Measurements from ENCODE around the gene CNN2. TPM values are rescaled to one million over a fixed set of nuclear protein-coding genes. Genes with fewer than 3 reads are reported as not detected.

The CNN2 gene
- total and polyA plus RNA-seq, 8 donors: 133 to 259 (median 180) TPM

DNA sequence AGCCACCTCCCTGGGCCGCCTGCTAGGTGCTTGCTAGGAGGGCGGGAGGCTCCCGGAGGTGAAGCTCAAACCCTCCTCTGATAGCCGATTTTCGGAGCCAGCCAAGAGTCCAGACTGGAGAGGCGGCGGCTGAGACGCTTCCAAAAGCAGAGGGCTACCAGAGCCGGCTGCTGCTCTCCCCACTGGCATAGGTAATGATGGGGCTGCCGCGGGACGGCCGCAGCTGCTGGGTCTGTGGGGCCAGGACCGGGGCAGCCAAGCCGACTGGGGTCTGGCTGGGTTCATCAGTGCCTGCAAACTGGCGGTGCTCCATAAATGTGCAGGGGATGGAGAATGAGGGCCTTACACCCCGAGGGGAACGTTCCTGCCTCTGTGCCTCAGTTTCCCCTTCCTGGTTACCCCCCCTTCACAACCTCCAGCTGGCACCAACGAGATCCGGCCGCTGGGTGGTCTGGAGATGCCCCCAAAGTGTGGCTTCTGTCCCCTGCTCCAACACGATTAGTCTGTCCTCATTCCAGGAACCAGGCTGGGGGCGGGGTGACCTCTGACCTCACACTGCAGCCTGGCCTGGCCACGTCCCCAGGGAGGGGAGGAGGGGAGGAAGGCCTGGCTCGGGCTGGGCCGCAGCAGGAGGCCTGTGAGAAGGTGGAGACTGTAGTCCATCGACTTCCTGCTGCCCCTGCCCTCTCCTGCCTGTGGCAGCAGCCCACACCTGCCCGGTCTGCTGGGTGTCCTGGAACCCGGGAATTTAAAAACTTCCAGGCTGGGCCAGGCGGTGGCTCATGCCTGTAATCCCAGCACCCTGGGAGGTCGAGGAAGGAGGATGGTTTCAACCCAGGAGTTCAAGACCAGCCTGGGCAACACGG is 46.0 kb upstream of the CNN2 start:
- ATAC-seq: no peak
- Histone ChIP-seq H3K27ac (no peak overlapping the region), H3K9me3 (no peaks in the 10 kb centered on the region), H3K4me1 (peaks cover 7 to 33% of the 10 kb centered on the region in 2 donors), H3K36me3 (no peaks in the 10 kb centered on the region), H3K27me3 (no peaks in the 10 kb centered on the region), H3K4me3 (no peak overlapping the region)
- DNase-seq: peak in 1 of 4 donors; percentile 78
- intact Hi-C loops (cut with DNase I): loop anchor here (5.0 to 10.0 kb wide), 2 partner anchors 58 to 206 kb away; no protein-coding TSS in a partner anchor
- TF ChIP-seq, protein P1, sequence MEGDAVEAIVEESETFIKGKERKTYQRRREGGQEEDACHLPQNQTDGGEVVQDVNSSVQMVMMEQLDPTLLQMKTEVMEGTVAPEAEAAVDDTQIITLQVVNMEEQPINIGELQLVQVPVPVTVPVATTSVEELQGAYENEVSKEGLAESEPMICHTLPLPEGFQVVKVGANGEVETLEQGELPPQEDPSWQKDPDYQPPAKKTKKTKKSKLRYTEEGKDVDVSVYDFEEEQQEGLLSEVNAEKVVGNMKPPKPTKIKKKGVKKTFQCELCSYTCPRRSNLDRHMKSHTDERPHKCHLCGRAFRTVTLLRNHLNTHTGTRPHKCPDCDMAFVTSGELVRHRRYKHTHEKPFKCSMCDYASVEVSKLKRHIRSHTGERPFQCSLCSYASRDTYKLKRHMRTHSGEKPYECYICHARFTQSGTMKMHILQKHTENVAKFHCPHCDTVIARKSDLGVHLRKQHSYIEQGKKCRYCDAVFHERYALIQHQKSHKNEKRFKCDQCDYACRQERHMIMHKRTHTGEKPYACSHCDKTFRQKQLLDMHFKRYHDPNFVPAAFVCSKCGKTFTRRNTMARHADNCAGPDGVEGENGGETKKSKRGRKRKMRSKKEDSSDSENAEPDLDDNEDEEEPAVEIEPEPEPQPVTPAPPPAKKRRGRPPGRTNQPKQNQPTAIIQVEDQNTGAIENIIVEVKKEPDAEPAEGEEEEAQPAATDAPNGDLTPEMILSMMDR (IDR thresholded peaks at IDR 0.05): no peak

DNA sequence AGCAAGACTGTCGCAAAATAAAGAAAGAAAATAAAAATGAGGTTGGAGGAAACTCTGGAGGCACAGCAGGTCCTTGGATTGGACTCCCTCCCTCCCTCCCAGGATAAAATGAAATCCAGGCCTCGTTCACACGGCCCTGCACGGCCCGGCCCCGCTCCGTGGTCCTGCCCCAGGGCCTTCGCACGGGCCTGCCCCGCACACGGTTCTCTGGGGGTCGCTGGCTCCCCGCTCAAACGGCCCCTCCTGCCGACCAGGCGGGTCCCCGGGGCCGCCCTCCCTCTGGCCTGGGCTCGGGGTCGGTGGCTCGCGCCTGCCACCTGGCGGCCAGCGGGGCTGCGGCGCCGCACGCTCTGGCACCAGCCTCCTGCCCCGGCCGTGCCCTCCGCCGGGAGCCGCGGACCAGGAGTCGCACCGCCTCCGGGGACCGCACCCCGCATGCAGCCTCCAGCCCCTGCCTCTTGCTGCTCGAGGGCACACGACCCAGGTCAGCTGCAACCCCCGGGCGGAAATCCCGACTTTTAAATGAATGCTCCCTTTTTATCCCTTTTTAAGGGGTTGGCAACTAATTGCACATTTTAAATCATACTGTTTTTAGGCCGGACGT is 43.7 kb upstream of the CNN2 start:
- intact Hi-C loops (cut with DNase I): loop anchor here (2.0 to 10.0 kb wide), 3 partner anchors 56 to 208 kb away; partner anchors contain the start of gene ARID3A (in 1 of the 2)

GRCh38 chr19:984165-984967 is 42.0 kb upstream of the CNN2 start, which contains the start of gene WDR18:
WDR18 (plus strand) TSS chr19:984345; CDS start chr19:984354, 9 bp downstream.
- Histone ChIP-seq H3K4me1 (peaks cover 7 to 39% of the 10 kb centered on the region in 2 donors), H3K27me3 (no peaks in the 10 kb centered on the region), H3K9me3 (no peaks in the 10 kb centered on the region), H3K27ac (peak within 1 kb of the TSS; percentile 70 to 77), H3K36me3 (peaks cover 0 to 29% of the 10 kb centered on the region in 2 donors), H3K4me3 (peak within 1 kb of the TSS; percentile 77 to 91)
- intact Hi-C loops (cut with DNase I): loop anchor here (5.0 to 10.0 kb wide), 2 partner anchors 62 to 210 kb away; no protein-coding TSS in a partner anchor
- peak; percentile 96 for ATAC-seq
- peak; percentile 87 to 99 (median 94) for DNase-seq
- TF ChIP-seq, protein P1 (IDR thresholded peaks at IDR 0.05): peak in 1 of 2 donors; percentile 56

More for the DNA sequence above, 43.7 kb upstream of the CNN2 start:
- Histone ChIP-seq H3K4me1 (peaks cover 7 to 39% of the 10 kb centered on the region in 2 donors), H3K27ac (no peak overlapping the region), H3K36me3 (peaks cover 0 to 19% of the 10 kb centered on the region in 2 donors), H3K9me3 (no peaks in the 10 kb centered on the region), H3K4me3 (peak overlapping the region; percentile 8 to 21), H3K27me3 (no peaks in the 10 kb centered on the region)
- ATAC-seq (peak; percentile 90), DNase-seq (peak; percentile 66 to 96 (median 79))
- TF ChIP-seq, protein P1 (IDR thresholded peaks at IDR 0.05): peak; percentile 98

GRCh38 chr19:986083-986482 is 40.3 kb upstream of the CNN2 start:
- Histone ChIP-seq H3K4me3 (no peak overlapping the region), H3K27me3 (no peaks in the 10 kb centered on the region), H3K4me1 (peaks cover 7 to 34% of the 10 kb centered on the region in 2 donors), H3K36me3 (peaks cover 0 to 46% of the 10 kb centered on the region in 2 donors), H3K9me3 (no peaks in the 10 kb centered on the region), H3K27ac (no peak overlapping the region)
- ATAC-seq (no peak), DNase-seq (no peak)
- intact Hi-C loops (cut with DNase I): loop anchor here in 1 of 2 donors (10.0 kb wide), 1 partner anchor 211 kb away; no protein-coding TSS in a partner anchor
- TF ChIP-seq, protein P1 (IDR thresholded peaks at IDR 0.05): no peak

All from left lung (tissue), 10 donors.